ENCODE measurements around the gene RBM47.
A peak's percentile ranks its signal among the peaks of the same experiment; 100 is the strongest.
"Not testable (repeated sequence)": the region's sequence is repeated elsewhere in the genome, so short reads cannot be mapped to it uniquely, and the experiment has no call there.

Gene RBM47

DNA sequence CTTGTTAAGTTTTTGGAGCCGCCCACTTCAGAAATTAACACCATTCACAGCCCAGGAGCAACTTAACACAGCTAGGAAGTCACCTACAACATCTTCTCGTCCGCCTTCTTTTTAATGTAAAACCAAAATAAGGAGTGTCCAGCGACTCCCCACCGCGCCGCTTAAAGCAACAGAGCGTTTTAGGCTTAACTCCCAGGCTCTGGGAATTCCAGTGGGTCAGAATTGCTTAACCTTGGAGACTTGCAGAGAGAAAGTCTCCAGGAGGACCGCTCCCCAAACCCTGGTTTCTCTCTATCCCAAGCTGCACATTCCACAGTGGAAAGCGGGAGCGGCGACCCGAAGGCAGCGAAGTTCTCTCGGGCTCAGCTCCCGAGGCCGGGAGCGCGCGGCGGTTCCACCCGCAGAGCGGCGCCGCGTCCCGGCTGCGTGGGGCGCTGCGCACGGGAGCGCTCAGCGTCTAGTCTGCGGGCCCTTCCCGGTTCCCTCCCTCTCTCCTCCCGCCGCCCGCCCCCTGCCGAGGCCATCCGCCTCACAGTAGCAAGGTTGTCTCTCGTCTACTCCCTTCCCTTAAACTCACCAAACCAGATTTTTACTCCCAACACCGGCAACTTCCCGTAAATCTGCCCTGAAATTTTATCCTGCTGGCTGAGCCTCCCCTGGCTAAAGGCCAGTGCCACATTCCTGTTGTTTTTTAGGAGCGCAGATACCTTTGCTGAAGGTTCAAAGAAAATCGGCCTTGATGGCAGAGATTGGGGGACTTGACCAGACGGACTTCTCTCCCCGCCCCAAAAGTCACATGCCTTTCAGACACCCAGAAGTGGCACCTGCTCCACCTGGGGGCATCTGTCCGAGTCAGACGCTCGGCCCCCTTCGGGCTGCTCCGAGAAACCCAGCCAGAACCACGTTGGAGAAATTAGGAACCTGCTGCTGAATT, at the start of gene RBM47:
Gene RBM47, minus strand, starts transcription at position 464 of the 934 bp plus-strand sequence. CDS start 190,971 bp downstream, outside the sequence.
- DNase-seq (ENCODE audit: low read depth) = peak; percentile 76

DNA sequence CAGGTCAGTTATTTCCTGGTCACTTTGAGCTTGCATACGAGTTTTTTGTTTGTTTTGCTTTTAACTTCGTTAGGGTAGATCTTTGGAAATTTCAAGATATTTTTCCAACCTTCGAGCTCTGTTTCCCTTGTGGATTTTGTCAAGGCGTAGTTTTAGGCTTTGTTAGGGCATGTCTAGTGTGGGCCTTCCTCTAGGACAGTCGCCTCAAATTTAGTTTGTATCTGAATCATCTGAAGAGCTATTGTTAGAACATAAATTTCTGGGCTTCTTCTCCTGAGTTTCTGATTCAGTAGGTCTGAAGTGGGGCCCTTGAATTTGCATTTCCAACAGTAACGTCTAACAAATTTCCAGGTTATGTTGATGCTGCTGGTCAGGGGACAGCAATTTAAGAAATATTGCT, 48.8 kb upstream of the RBM47 start:
- no peak for DNase-seq (ENCODE audit: low read depth)

DNA sequence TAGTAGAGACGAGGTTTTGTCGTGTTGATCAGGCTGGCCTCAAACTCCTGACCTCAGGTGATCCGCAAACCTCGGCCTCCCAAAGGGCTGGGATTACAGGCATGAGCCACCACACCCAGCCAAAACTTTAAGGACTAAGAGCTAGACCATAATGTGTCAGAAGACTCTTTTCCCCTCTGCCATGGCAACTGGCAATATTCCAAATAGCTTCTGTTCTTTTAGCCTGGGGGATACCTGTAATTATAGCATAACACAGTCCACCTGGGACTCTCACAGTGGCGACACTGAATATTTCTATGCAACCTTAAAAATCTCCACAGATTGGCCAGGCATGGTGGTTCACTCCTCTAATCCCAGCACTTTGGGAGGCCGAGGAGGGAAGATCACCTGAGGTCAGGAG, 45.5 kb upstream of the RBM47 start:
- no peak for DNase-seq (ENCODE audit: low read depth)

DNA sequence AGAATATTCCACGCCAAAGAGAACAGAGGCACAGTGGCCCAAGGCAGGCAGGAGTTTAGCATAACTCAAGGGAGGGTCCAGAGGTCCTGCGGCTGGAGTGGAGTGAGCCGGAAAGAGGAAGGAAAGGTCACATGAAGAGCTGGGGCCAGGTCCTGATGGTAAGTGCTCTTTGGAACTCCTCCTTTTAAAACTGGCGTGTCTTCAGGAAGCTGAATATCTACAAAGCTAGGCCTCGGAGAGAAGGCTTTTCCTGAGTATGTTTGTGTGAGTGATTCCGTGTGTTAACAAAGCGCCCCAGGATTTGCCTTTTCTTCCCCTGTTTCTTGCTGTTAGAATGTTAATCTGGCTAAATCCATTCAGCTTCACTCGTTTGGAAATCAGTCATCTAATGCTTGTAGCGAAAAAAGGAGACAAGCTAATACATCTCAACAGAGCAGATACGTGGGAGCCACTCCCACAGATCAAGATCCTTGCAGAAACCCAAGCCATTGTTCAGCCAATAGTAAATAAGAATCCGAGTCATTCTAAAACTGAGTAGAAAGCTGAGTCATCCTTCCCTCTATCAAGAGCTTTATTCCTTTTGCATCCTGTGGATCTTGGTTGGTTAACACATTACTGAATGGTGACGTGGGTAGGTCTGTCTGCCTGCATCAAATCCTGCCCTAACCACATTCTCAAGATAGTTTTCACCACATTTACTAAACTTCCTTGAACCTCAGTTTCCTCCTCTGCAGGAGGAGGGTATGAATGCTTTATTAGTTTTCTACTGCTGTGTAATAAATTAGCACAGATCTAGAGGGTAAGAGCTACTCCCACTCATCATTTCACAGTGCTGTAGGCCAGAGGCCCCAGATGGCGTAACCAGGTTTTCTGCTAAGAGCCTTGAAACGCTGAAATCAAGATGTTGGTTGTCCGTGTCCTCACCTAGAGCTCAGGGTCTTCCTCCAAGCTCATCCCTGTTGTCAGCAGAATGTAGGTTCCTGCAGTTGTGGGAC, 43.2 kb upstream of the RBM47 start:
- DNase-seq (ENCODE audit: low read depth) = peak; percentile 100

DNA sequence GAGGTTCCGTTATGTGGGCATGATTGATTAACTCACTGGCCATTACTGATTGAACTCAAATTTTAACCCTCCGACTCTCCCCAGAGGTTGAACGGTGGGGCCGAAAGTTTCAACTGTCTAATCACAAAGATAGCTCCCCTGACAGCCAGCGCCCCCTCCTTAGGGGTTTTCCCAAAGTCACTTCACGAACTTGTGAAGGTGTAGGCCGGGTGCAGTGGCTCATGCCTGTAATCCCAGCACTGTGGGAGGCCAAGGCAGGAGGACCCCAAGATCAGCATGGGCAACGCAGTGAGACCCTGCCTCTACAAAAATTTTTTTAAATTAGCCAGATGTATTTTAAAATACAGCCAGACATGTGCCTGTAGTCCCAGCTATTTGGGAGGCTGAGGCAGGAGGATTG, 39.8 kb upstream of the RBM47 start:
- no peak for DNase-seq (ENCODE audit: low read depth)

DNA sequence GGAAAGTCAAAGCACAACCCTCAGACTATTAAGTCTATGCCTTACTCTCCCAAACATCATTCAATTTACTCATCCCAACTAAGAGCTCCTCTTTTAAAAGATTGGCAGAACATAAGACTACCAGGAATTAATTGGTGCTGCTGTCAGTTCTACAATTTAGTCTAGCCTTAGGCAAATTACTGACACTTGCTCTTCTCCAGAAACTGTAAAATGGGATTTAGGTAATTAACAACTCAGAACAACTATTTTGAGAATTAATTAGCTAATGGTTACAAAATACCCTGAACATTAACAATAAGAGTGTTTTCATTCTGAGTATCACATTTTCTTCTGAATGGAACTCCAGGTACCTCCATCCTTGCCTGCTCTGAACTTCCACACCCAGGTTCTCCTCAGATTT, 36.2 kb upstream of the RBM47 start:
- no peak for DNase-seq (ENCODE audit: low read depth)

DNA sequence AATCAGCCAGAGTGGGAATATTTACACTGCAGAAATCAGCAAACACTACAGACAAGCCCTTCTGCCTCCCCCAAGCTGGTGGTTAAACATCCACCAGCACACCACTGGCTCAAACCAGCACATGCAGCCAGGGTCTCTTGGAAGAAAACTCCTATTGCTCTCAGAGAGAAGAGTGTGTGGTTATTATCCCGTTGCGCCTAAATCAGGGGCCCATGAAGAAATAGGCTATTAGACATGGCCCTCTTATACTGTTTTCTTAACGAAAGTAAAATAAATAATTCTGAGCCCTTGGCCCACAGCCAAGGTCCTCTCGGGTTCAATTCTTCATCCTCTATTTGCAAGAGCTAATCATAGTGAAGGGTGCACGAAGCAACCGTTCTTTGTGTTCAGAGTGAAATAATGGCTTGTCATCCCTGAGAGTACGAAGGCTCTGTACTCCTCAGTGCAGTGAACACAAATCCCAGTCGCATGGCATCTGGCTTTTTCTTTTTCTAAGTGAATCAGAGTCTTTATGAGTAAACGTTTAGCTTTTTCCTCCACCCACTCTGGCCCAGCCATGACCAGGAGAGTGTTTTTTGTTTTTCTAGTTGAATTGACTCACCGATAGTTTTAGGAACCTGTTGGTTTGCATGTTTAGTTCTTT, 33.4 kb upstream of the RBM47 start:
- peak; percentile 86 for DNase-seq (ENCODE audit: low read depth)

DNA sequence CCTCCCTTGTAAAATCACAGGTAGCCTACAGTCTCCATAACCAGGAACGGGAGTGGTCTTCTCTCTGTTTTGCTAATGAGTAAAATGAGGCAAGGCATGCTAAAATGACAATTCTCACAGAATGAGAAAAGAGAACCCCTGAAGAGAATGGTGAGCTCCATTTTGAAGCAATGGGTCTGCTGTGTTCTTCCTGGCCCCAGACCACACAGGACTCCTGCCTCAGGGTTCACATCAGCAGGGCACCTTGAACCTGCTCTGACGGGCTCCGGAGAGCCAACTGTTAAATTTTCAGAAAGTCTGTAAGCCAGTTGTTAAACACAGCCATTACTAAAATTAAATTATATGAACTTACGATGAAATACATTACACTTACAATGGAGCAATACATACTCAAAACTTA, 32.1 kb upstream of the RBM47 start:
- no peak for DNase-seq (ENCODE audit: low read depth)

DNA sequence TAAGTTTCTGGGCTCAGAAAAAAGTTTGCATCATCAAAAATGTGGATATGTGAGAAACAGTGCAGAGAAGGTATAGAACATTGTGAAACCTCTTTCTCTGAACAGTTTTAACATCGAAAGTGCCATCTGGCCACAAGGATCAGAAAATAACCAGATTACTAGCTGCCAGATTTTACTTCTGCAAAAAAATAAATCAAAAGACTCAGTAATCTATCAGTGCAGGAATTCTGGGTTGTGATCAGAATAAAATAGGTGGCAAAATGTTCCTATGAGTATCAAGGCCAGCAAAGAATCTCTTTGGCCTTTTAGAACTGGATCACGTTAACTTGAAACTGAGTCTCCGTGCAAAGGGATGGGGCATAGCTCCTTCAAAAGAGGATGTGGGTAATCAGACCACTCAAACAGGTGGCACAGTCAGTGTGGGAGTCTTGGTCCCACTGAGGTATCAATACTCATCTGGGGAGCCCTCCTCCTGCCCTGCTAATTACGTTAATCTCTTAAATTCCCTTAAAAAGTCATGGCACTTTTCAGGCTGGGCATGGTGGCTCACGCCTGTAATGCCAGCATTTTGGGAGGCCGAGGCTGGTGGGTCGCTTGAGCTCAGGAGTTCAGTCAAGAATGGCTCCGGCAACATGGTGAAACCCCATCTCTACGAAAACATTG, 26.7 kb upstream of the RBM47 start:
- DNase-seq (ENCODE audit: low read depth) = no peak

DNA sequence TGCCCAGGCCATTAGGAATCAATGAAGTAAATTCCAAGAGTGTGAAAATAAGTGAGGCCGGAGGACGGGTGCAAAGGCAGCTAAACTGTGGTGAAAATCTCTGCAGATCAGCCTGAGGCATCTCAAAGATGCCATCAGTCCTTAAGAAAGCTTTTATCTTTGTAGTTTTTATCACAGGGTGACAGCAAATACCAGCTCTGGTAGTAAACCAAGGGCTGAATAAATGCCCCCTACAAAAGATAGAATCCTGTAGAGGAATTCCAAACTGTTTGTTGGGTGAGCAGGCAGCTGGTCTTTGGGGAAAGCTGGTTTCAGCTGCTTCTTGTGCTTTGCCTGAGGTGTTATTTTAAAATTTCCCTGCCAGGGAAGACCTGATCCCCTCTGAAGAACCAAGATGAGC, 21.6 kb upstream of the RBM47 start:
- no peak for DNase-seq (ENCODE audit: low read depth)

DNA sequence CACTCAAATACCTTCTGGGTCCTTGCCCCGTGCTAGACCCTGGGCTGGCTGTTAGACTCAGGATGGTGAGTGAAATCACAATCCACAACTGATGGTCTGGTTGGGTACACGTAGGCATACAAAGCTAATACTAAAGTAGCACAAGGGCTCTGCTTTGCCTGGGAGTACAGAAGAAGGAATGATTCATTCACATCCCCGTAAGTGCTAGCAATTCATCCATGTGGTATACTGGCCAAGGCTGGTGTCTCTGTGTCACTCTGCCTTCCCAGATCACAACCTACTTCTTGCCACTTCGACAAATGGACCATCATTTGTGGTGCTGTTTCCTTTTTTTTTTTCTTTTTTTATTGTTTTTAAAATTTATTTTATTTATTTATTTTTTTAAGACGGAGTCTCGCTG, 19.7 kb upstream of the RBM47 start:
- peak; percentile 16 for DNase-seq (ENCODE audit: low read depth)

DNA sequence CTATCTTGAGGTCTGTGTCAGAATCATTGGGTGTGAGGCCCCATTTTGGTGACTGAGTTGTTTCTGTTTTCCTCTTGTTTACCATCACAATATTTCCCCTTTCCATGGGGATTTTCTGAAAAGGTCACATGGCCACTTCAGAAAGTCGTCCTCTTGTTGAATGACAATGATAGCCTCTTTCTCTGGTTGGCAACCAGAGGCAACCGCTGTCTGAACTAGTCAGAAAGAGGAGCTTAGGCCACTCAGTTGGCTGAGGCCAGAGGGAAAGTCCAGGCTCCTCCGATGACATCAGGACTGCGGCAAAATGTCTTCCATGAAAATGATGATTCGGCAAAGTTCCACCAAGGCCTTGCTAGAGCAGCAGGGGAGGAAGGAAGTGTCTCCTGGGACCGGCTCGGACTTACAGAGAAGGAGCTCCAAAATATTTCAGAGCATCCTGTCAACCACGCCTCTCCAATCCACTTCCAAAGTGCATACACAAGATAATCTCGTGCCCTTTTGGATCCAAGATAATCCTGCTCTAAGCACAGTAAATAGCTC, 19.1 kb upstream of the RBM47 start:
- no peak for DNase-seq (ENCODE audit: low read depth)

DNA sequence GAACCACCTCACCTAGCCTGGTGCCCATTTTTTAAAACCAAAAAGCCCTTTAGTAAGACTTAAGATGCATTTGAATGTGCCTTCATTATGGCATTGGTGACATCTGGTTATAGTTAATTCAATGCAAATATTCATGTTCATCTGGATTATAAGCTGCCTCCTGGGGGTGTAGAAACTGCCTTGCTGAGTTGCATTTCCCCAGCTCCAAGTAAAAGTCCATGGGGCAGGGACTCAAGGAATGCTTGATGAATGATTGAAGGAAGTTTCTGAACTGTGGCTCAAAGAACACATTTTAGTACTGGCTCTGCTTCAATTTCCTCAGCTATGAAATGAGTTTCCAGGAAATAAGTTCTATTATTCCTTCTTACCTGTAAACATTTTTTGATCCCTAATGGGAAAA, 18.5 kb upstream of the RBM47 start:
- no peak for DNase-seq (ENCODE audit: low read depth)

DNA sequence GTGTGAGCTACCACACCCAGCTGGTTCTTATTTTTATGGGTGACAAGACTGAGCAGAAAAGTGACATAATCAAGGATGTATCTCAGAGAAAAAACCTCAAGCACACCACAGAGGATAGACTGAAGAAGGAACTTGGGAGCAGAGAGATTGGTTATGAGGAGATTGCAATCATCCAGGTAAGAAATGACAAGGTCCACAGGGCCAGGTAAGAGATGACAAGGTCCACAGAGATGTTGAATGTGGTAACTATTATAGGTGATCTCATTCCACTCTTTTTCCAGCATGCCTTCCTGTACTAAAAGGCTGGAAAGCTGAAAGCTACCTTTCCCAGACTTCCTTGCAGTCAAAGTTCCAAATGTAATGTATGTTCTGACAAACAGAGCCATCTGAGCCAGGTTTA, 15.9 kb upstream of the RBM47 start:
- DNase-seq (ENCODE audit: low read depth) = no peak

DNA sequence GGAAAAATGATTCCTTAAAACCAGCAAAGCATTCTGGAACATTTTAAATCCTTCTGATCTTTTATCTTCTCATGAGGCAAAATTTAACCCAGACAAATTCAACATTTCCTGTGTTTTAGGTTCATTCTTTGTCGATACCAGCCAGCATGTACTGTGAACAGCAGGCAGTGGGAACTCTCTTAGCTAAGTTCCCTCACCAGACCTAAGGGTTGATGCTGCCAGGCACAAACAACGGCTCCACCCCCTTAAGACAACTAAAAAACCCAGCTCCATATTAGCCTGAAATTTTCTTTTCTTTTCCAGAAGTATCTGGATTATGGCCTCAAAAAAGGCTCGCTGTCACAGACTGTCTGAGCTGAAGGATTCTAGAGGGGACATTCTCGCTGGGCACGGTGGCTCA, 2.4 kb upstream of the RBM47 start:
- no peak for DNase-seq (ENCODE audit: low read depth)

DNA sequence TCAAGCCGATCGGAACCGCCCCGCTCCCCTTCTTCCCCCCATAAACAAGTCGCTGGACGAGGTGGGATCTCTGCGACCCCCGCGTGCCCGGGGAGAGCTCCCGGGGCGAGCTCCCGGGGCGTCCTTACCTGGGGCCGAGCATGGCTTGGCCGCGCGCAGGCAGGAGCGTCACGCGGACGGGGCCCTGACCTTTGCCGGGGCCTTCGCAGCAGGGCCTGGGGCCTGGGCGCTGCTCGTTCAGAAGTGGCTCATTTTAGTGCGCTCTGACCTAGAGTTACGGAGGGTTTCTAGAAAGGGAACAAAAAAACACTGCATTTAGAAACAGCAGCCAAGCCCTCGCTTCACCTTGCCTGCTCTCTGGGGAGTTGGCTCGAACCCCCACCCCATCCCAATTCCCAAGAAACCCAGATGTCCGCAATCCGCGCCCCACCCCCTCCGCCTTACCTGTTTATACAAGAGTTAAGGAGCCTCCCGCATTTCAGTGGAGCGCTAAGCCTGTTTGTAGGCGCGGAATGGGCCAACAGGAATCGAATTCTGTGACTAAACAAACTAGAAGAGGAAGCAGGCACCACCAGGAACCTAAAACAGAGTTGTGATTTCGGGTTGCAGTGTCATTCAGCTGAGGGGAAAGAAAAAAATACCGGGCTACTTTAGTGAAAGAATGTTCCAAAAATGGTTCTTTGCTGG, 814 bp upstream of the RBM47 start:
- peak; percentile 27 for DNase-seq (ENCODE audit: low read depth)

DNA sequence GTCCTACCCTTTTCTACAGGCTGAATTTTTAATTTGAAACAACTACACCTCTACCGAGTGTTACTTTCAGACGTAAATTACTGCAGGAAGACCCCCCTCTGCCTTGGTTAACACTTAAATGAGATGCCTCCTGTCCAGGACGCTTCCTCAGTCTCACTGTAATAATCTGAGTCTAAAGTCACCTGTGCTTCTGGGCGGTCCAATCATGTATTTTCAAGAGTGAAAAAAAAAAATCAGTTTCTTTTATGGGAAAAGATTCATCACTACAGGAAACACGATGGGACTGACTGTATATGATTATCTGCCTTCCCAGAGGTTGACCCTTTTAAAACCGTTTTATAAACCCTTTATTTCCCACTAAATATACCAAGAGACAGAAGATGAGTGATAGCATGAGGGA, 776 bp downstream of the RBM47 start:
- no peak for DNase-seq (ENCODE audit: low read depth)

DNA sequence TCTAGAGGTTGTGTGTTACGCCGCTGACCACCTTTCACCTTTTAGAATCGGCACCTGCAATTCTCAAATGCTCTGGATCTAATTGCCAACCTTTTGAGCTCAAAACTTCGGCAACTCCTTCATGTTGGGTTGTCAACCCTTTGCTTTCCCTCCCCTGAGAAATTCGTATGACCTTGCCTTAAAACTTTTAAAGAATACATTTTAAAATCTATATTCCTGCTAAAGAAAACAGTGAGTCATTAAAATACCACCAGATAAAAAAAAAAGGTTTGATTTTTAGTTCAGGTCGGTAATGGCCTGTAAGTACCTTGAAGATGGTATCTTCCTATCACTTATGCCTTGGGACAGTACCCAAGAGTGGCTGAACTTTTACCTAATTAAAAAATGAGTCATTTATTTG, 1.3 kb downstream of the RBM47 start:
- DNase-seq (ENCODE audit: low read depth) = not testable (repeated sequence)

DNA sequence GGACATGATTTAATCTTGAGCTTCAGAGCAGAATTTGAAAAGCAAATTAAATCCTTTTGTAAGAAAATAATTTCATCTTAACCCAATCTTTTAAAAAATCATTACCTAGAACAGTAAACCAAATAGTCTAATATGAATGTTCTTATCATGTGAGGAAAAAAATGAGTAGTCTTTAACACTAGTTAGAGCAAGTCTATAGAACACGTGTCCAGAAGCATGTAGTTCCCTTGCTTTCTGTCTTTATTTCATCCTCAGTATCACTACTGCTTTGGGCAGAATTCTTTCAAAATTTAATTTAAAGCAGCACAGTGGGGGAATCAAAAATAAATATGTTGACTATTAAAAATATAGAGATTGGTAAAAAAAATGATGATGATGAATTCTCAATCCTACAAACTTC, 2.1 kb downstream of the RBM47 start:
- DNase-seq (ENCODE audit: low read depth) = no peak

DNA sequence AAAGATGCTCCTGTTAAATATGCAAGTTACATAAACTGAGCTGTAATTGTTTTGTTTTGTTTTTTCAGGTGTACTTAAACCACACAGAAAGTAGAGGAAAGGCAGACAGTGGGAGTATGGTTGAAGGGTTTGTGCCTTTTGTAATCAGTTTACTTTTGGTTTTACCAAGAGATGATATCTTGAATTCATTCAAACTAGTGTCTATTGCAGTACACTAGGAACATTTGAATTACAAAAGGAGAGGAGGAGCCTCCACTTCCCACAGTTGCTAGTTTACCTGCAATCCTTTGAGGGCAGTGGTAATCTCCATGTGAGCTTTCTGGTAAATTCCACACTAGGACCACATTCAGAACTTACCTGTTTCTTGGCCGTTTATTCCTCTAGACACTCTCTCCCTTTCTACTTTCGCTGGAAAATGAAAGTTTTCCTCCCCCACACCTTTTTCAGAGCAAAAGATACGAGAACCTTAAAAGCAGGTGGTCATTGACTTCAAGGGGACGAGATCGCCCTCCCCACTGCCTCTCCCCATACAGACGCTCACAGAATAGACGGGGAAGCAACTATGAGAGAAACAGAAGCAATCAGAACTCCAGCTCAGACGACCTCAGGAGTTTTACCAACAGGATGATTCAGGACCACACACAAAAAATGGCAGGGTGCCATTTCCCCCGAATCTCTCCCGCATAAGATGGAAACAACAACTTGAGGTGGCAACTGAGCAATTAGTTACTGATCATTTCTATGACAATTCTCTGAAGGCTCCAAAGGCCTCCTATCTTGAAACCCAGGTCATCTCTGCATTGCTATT, 3.3 kb downstream of the RBM47 start:
- DNase-seq (ENCODE audit: low read depth) = peak; percentile 64

Measured in amniotic epithelial cell (primary cell).